Activated naive CD8-positive, alpha-beta T cell treated with anti-CD3 and anti-CD28 coated beads, Interleukin-2, amount 50 U/mL, for 24 hours (primary cell): Measurements from ENCODE around the gene HTT.

Experiments used
- ATAC-seq: fragments of 150-1000 bp; cut with Tn5 transposase; one replicate; pipeline ENCODE4 v1.10.0; 2021
- DNase-seq: peaks from one replicate; pipeline ENCODE4 v3.0.0; 2021
- H3K27ac Mint-ChIP-seq: one replicate; pipeline ENCODE4 v1.8.0; 2021; ENCODE audit warnings: mild to moderate bottlenecking, mixed read lengths
- H3K27me3 Mint-ChIP-seq: one replicate; pipeline ENCODE4 v1.8.0; 2021; ENCODE audit warnings: mixed read lengths
- H3K36me3 Mint-ChIP-seq: one replicate; pipeline ENCODE4 v1.8.0; 2021; ENCODE audit warnings: low read depth, mixed read lengths
- H3K4me1 Mint-ChIP-seq: one replicate; pipeline ENCODE4 v1.8.0; 2021; ENCODE audit warnings: mixed read lengths
- H3K4me3 Mint-ChIP-seq: one replicate; pipeline ENCODE4 v1.8.0; 2021; ENCODE audit warnings: mild to moderate bottlenecking, moderate library complexity, mixed read lengths
- H3K9me3 Mint-ChIP-seq: one replicate; pipeline ENCODE4 v1.8.0; 2021; ENCODE audit warnings: mixed read lengths

HTT gene

DNA sequence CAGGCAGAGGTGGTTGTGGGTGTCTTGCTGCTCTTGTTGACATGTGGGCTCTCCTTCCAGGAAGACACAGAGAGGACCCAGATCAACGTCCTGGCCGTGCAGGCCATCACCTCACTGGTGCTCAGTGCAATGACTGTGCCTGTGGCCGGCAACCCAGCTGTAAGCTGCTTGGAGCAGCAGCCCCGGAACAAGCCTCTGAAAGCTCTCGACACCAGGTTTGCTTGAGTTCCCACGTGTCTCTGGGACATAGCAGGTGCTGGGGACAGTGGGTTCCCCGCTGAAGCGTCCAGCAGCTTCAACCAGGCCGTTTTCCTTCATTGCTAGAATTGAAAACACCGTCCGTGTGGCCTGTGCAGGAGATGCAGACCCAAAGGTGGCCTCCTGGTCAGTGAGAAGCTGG, 148.9 kb downstream of the HTT start:
- ATAC-seq, result no peak
- no peak overlapping the region for H3K4me3 Mint-ChIP-seq
- H3K27ac Mint-ChIP-seq, result no peak overlapping the region
- no peak for DNase-seq
- no peaks in the 10 kb centered on the region for H3K9me3 Mint-ChIP-seq
- H3K27me3 Mint-ChIP-seq, result no peaks in the 10 kb centered on the region
- H3K4me1 Mint-ChIP-seq, result no peaks in the 10 kb centered on the region
- peaks cover 27% of the 10 kb centered on the region for H3K36me3 Mint-ChIP-seq

DNA sequence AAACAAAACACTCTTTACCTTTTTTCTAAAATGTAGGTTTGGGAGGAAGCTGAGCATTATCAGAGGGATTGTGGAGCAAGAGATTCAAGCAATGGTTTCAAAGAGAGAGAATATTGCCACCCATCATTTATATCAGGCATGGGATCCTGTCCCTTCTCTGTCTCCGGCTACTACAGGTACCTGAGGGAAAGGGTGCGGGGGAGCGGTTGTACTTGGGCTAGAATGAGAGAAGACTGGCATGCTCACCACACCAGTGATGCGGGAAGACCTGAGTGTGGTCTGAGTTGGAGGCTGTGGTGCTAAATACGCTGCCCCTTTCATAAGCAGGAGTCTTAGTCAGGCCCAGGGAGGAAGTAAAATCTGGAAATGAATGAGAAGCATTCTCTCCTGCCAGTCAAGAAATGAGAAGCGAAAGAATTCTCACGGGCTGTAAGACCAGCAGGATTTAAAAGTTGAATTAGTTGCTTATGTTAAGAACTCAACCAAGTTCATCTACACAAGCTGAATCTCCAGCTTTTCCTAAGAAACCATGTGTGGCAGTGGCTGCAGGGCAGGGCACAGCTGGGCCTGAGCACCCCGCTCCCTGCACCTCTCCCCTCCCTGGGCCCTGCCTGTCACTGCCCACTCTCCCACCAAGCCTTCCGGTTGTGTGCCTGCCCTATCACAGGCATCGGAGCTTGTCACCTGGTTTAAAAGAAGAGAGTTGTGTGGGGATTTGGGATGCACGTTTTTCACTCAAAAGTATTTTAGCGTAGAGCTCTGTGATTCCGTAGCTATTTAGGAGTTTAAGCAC, 149.7 kb downstream of the HTT start:
- no peaks in the 10 kb centered on the region for H3K27me3 Mint-ChIP-seq
- H3K4me3 Mint-ChIP-seq, result no peak overlapping the region
- ATAC-seq (no peak), DNase-seq (no peak)
- no peaks in the 10 kb centered on the region for H3K4me1 Mint-ChIP-seq
- H3K36me3 Mint-ChIP-seq, result peaks cover 25% of the 10 kb centered on the region
- no peak overlapping the region for H3K27ac Mint-ChIP-seq
- H3K9me3 Mint-ChIP-seq, result no peaks in the 10 kb centered on the region

DNA sequence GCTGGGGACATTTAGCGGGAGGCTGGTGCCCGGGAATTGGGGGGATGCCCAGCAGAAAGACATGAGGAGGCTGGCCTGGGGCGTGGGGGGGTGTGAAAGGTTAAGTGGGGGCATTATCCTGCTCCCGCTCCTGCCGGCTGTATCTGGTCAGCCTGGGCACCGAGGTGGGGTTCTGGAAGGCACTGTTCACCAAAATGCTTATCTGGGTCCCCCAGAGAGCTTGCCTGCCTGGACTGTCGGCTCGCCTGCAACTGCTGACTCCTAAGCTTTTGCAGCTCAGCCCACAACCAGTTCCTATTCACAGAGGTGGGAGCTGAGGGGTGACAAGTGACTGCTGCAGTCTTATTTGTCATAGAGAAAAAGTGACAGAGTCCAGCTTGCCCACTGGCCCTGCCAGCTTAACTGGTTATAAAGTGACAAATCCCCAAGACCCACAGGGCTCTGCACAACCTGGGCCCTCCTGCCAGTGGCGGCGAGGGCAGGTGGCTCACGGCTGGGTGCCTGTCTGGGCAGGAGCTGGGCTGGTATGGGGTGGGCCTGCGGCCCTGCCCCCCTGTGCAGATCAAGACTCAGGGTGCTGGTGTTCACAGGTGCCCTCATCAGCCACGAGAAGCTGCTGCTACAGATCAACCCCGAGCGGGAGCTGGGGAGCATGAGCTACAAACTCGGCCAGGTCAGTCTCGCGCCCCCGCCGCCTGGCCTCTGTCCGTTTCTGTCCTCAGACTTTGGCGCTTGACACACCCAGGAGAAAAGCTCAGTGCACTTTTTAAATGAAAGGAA, 150.8 kb downstream of the HTT start:
- Mint-ChIP-seq H3K9me3 (no peaks in the 10 kb centered on the region), H3K36me3 (peaks cover 30% of the 10 kb centered on the region), H3K27me3 (no peaks in the 10 kb centered on the region), H3K4me3 (no peak overlapping the region), H3K27ac (no peak overlapping the region), H3K4me1 (no peaks in the 10 kb centered on the region)
- ATAC-seq (no peak), DNase-seq (no peak)

DNA sequence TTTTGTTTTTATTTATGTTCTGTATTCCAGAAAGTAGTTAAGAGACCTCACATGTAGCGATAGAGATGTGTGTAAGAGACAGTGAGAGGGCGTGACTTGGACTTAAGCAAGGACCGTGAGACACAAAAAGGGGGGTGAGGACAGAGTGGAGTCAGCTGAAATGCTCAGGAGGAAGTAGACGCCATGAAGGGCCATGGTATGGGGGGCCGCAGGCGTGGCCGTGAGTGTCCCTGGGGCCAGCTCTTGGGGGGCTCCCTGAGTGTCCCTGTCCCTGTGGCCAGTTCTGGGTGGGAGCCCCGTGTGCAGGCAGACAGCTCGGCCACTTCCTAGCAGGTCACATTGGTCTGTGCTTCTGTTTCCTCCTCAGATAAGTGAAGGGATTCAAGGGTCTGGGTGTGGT, 151.5 kb downstream of the HTT start:
- H3K36me3 Mint-ChIP-seq, result peaks cover 34% of the 10 kb centered on the region
- ATAC-seq, result no peak
- no peak overlapping the region for H3K27ac Mint-ChIP-seq
- H3K4me3 Mint-ChIP-seq, result no peak overlapping the region
- no peaks in the 10 kb centered on the region for H3K4me1 Mint-ChIP-seq
- H3K27me3 Mint-ChIP-seq, result no peaks in the 10 kb centered on the region
- no peak for DNase-seq
- H3K9me3 Mint-ChIP-seq, result no peaks in the 10 kb centered on the region

DNA sequence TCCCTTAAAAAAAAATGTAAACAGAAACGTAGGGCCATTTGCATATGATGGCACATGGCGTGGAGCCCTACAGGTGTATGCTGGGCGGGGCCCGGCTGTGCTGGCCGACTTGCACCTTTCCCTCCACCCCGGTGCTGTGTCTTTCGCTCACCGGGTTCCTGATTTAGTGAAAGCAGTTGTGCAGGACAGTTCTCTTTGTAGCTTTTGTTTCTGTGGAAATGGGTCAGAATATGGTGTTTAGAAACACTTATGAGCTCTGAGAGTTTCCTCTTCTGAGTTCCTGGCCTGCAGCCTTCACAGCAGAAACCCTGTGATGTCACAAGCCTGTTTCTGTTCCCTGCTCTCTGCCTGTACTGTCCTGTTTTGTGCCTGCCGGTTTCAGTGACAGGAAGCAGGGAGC, 152.0 kb downstream of the HTT start:
- H3K4me1 Mint-ChIP-seq, result peaks cover under 1% of the 10 kb centered on the region
- H3K4me3 Mint-ChIP-seq, result no peak overlapping the region
- no peaks in the 10 kb centered on the region for H3K9me3 Mint-ChIP-seq
- ATAC-seq (no peak), DNase-seq (no peak)
- no peak overlapping the region for H3K27ac Mint-ChIP-seq
- H3K27me3 Mint-ChIP-seq, result no peaks in the 10 kb centered on the region
- peaks cover 34% of the 10 kb centered on the region for H3K36me3 Mint-ChIP-seq

DNA sequence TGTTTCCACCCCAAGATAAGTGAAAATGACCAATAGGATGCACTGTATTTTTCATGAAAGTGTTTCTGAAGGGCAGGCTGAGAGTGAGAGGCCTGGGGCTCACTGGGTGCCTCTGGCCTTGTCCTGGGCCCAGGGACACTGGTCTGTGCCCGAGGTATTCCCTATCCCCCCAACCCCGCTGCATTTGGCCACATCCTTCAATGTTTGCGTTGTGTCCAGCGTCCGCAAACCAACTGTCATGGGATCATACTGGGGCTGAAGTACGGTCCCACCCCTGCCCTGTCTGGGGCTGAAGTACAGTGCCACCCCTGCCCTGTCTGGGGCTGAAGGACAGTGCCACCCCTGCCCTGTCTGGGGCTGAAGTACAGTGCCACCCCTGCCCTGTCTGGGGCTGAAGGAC, 152.5 kb downstream of the HTT start:
- H3K36me3 Mint-ChIP-seq, result peaks cover 36% of the 10 kb centered on the region
- H3K27ac Mint-ChIP-seq, result no peak overlapping the region
- no peaks in the 10 kb centered on the region for H3K27me3 Mint-ChIP-seq
- no peak overlapping the region for H3K4me3 Mint-ChIP-seq
- peaks cover 4% of the 10 kb centered on the region for H3K4me1 Mint-ChIP-seq
- ATAC-seq (no peak), DNase-seq (no peak)
- H3K9me3 Mint-ChIP-seq, result no peaks in the 10 kb centered on the region

DNA sequence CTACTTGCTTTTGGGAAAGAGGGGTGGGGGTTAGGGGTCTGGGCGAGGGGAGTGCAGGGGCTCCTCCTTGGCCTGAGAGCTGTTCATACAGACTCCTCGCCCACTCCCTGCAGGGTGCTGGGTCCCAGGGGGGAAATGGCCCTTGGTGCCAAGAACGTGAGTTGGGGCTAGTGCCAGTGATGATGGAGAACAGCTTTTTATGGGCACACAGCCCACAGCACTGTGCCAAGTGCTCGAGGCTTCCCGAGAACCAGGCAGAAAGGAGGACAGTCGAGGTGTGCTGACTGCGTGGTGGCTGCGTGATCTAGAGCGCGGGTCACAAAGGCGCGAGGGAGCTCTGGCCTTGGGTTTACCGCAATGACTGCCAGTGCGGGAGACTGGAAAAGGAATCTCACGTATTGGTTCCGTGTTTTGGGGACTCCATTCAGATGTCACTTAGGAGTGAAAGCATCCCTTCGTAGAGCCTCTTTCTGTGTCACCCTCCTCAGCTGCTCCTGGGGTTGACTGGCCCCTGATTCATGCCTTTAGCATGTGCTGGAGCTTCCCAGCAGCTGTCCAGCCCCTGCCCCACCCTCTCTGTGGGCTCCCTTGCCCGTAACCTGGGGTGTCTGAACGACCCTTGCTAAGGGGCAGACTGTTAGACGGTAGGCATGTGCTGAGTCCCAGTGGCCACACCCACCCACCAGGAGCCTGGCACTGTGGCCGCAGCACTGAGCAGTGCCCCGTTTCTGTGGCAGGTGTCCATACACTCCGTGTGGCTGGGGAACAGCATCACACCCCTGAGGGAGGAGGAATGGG, 153.6 kb downstream of the HTT start:
- H3K27me3 Mint-ChIP-seq, result no peaks in the 10 kb centered on the region
- ATAC-seq (no peak), DNase-seq (no peak)
- peaks cover 4% of the 10 kb centered on the region for H3K4me1 Mint-ChIP-seq
- H3K4me3 Mint-ChIP-seq, result no peak overlapping the region
- H3K36me3 Mint-ChIP-seq, result peaks cover 30% of the 10 kb centered on the region
- H3K27ac Mint-ChIP-seq, result no peak overlapping the region
- no peaks in the 10 kb centered on the region for H3K9me3 Mint-ChIP-seq

DNA sequence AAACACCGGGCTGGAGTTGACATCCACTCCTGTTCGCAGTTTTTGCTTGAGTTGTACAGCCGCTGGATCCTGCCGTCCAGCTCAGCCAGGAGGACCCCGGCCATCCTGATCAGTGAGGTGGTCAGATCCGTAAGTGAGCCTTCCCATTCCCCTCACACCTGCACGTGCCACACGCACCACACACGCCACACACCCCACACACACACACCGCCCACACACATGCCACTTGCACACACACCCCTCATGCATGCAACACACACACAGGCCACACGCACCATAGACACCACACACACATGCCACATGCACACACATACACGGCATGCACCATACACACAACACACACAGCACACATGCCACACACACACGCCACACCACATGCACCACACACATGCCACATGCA, 154.4 kb downstream of the HTT start:
- no peak for ATAC-seq
- no peaks in the 10 kb centered on the region for H3K9me3 Mint-ChIP-seq
- no peaks in the 10 kb centered on the region for H3K27me3 Mint-ChIP-seq
- H3K4me1 Mint-ChIP-seq, result peaks cover 4% of the 10 kb centered on the region
- H3K4me3 Mint-ChIP-seq, result no peak overlapping the region
- peaks cover 30% of the 10 kb centered on the region for H3K36me3 Mint-ChIP-seq
- no peak for DNase-seq
- peak overlapping the region; percentile 7 for H3K27ac Mint-ChIP-seq

DNA sequence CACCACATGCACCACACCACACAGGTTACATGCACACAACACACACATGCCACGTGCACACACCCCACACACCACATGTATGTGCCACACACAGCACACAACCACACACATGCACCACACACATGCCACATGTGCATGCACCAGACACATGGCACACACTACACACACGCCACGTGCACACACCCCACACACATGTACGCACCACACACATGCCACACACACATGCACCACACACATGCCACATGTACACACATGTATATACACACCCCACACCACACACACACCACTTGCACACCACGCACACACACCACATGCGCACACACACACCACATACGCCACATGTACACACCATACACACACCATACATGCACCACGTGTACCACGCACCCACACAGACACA, 154.8 kb downstream of the HTT start:
- DNase-seq (no peak), ATAC-seq (no peak)
- H3K4me1 Mint-ChIP-seq, result peaks cover 4% of the 10 kb centered on the region
- no peaks in the 10 kb centered on the region for H3K27me3 Mint-ChIP-seq
- no peak overlapping the region for H3K4me3 Mint-ChIP-seq
- peak overlapping the region; percentile 7 for H3K27ac Mint-ChIP-seq
- peaks cover 28% of the 10 kb centered on the region for H3K36me3 Mint-ChIP-seq
- H3K9me3 Mint-ChIP-seq, result no peaks in the 10 kb centered on the region

DNA sequence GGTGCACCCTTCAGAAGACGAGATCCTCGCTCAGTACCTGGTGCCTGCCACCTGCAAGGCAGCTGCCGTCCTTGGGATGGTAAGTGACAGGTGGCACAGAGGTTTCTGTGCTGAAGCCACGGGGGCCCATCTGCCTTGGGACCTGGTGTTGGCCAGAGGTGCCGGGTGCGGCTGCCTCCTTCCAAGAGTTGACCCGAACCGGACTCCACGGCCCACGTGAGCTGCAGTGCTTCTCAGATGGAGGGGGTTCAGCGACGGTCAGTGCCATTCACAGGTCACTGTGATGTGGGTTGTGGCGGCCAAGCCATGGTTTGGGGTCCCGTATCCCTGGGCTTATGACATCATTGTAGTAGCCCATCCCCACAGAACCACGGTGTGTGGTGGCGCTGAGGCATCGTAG, 155.5 kb downstream of the HTT start:
- H3K27me3 Mint-ChIP-seq, result no peaks in the 10 kb centered on the region
- peaks cover 26% of the 10 kb centered on the region for H3K36me3 Mint-ChIP-seq
- no peaks in the 10 kb centered on the region for H3K9me3 Mint-ChIP-seq
- H3K4me1 Mint-ChIP-seq, result peaks cover 4% of the 10 kb centered on the region
- DNase-seq (no peak), ATAC-seq (no peak)
- no peak overlapping the region for H3K4me3 Mint-ChIP-seq
- H3K27ac Mint-ChIP-seq, result no peak overlapping the region

DNA sequence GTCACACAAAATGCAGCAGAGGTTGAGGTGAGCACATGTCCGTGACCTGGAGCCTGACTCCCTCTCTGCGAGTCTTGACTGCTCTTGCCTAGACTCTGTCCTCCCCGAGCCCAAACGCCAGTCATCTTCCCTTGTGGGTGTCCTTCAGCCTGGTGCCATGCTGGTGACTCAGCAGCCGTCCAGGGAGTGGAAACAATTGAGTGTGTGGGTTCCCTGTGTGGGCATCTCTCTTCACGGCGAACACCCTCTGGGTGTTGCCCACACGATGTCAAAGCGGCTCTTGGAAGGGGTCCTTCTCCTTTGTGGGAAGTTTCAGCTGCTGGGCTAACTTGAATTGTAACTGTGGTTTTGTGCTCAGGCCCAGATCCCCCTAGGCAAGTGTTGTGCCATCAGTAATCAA, 157.0 kb downstream of the HTT start:
- Mint-ChIP-seq H3K4me1 (peaks cover 4% of the 10 kb centered on the region), H3K27me3 (no peaks in the 10 kb centered on the region), H3K36me3 (peaks cover 24% of the 10 kb centered on the region), H3K27ac (peak overlapping the region; percentile 60), H3K4me3 (no peak overlapping the region), H3K9me3 (no peaks in the 10 kb centered on the region)
- ATAC-seq, result no peak
- DNase-seq, result no peak

DNA sequence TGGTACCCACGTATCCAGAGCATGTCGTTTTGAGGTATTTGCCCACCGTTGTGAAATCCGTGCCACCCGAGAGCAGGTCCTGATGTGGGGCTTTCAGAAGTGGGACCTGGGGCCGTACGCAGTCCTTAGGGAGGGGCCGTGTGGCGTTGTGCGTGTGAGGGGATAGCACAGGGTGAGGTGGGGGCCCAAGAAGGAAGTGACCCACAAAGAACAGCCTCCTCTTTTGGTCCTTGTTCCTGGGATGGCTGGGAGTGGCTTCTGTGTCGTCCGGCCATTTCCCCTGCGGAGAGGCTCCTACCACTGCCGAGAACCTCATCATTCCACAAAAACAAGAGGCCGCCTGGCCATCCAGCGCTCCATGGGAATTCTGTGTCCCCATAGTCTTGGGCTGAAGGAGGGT, 157.5 kb downstream of the HTT start:
- Mint-ChIP-seq H3K4me3 (no peak overlapping the region), H3K27me3 (no peaks in the 10 kb centered on the region), H3K36me3 (peaks cover 24% of the 10 kb centered on the region), H3K4me1 (peaks cover 4% of the 10 kb centered on the region), H3K9me3 (no peaks in the 10 kb centered on the region), H3K27ac (no peak overlapping the region)
- DNase-seq (no peak), ATAC-seq (no peak)

DNA sequence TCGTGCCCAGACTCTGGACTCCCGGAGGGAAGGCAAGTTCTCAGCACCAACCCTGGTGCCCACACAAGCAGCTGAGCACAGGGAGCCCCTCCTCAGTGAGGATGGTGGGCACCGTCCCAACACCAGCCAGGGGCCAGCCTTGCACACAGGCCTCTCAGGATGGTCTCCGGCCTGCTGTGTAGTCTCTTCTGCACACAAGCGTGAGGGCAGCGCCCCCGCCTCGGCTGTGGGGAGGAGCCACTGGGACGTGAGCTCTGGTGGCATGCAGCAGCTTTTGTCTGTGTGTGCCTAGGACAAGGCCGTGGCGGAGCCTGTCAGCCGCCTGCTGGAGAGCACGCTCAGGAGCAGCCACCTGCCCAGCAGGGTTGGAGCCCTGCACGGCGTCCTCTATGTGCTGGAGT, 158.4 kb downstream of the HTT start:
- ATAC-seq (no peak), DNase-seq (no peak)
- Mint-ChIP-seq H3K27ac (no peak overlapping the region), H3K4me3 (no peak overlapping the region), H3K9me3 (no peaks in the 10 kb centered on the region), H3K4me1 (peaks cover 4% of the 10 kb centered on the region), H3K27me3 (no peaks in the 10 kb centered on the region), H3K36me3 (peaks cover 24% of the 10 kb centered on the region)

DNA sequence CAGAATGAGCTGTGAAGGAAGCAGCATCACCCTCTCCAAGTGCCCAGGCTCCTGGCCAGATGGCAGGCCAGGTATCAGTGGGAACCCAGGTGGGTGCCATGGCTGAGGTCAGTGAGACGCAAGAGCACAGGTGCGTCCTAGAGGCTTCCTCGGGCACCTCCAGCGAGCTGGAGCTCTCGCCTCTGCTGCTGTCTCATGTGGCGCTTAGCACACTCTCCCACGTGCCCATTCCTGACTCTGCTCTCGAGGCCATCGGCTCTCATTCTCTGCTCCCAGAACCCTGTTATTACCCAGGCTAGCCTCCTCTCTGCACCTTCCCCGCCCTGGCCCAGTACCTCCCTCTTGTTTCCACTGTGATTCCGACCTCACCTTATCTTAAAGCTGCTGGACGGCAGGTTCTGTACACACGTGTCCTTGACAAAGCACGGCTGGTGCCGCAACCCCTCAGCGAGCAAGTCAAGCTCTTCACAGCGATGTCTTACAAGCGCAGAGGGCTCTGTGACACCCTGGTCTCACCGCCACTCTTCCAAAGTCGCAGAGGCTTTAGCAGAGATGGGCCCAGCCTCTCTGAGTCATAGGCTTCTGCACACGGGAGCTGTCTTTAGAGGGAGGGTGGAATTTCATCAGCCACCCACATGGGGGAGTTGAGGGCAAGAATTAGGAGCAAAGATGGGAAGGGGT, 159.1 kb downstream of the HTT start:
- H3K27me3 Mint-ChIP-seq, result no peaks in the 10 kb centered on the region
- H3K9me3 Mint-ChIP-seq, result no peaks in the 10 kb centered on the region
- H3K4me1 Mint-ChIP-seq, result peaks cover 4% of the 10 kb centered on the region
- DNase-seq, result no peak
- H3K27ac Mint-ChIP-seq, result no peak overlapping the region
- H3K4me3 Mint-ChIP-seq, result no peak overlapping the region
- peaks cover 24% of the 10 kb centered on the region for H3K36me3 Mint-ChIP-seq
- ATAC-seq, result no peak
